ENCODE data around the gene POF1B.
"Not testable (repeated sequence)": the region's sequence is repeated elsewhere in the genome, so short reads cannot be mapped to it uniquely, and the experiment has no call there.

The POF1B gene

DNA sequence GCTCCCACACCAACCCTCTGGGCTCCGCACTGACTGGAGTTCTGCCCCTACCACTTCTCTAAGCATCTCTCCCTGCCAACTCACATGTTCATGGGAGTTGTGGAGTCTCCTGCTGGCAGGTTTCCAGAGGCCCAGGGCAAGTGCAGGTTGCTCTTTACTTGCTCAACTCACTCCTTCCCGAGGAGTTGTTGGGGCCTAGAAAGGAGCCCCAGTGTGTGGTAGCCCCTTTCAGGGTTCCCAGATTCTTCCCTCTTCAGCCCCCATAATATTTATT lies 52.5 kb downstream of the POF1B start:
- H3K4me3 ChIP-seq (ENCODE audit: low read depth, low read length), result no peak overlapping the region
- TF ChIP-seq, protein P1, sequence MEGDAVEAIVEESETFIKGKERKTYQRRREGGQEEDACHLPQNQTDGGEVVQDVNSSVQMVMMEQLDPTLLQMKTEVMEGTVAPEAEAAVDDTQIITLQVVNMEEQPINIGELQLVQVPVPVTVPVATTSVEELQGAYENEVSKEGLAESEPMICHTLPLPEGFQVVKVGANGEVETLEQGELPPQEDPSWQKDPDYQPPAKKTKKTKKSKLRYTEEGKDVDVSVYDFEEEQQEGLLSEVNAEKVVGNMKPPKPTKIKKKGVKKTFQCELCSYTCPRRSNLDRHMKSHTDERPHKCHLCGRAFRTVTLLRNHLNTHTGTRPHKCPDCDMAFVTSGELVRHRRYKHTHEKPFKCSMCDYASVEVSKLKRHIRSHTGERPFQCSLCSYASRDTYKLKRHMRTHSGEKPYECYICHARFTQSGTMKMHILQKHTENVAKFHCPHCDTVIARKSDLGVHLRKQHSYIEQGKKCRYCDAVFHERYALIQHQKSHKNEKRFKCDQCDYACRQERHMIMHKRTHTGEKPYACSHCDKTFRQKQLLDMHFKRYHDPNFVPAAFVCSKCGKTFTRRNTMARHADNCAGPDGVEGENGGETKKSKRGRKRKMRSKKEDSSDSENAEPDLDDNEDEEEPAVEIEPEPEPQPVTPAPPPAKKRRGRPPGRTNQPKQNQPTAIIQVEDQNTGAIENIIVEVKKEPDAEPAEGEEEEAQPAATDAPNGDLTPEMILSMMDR (IDR thresholded peaks at IDR 0.05; ENCODE audit: low read depth, low read length, missing control alignments), result no peak
- no peak overlapping the region for H3K27ac ChIP-seq
- H3K36me3 ChIP-seq (replicated peaks), result no peaks in the 10 kb centered on the region
- no peaks in the 10 kb centered on the region for H3K27me3 ChIP-seq (replicated peaks)
- in situ Hi-C loops (cut with HindIII; ENCODE audit: low pct_ligation_motif_present, low sequenced_read_pairs), result no loop called here
- no peak for DNase-seq

DNA sequence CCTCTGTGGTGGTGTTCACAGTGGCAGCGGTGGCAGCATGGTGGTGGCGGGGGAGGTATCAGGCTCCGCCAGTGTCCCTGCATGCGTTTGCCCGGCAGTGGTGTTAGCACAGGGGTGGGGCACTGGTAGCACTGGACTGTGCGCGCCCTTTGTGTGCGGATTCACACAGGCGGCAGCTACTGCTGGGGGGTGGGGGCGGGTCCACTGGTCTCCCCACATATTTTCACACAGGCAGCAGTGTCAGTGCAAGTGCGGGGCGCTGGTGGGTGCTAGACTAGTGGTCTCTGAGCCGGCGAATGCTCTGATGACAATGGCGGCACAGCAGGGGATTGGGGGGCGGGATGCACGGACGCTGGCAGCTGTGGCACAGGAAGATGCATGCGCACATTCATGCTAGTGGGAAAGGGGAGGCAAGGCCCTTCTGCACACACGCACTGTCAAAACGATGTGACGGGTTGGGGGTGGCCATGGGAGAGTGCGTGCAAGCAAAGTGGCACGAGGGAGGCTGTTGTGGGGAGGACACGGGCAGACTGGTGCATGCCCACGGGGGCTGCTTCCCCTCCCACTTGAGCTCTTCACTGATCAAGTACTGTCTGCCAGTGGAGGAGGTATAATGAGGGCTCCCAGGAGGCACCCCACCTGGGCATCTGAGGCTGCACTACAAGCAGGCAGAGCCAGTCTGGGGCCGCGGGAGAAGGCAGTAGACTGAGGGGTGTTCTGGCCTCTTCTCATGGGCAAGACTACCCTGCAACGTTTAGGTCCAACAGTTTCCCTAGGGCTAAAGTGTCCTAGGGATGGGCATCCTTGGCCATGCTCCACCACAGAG lies 53.0 kb downstream of the POF1B start:
- Histone ChIP-seq H3K27me3 (replicated peaks) (no peaks in the 10 kb centered on the region), H3K4me3 (ENCODE audit: low read depth, low read length) (no peak overlapping the region), H3K27ac (no peak overlapping the region), H3K36me3 (replicated peaks) (no peaks in the 10 kb centered on the region)
- in situ Hi-C loops (cut with HindIII; ENCODE audit: low pct_ligation_motif_present, low sequenced_read_pairs), result no loop called here
- no peak for DNase-seq
- TF ChIP-seq, protein P1 (IDR thresholded peaks at IDR 0.05; ENCODE audit: low read depth, low read length, missing control alignments), result no peak

DNA sequence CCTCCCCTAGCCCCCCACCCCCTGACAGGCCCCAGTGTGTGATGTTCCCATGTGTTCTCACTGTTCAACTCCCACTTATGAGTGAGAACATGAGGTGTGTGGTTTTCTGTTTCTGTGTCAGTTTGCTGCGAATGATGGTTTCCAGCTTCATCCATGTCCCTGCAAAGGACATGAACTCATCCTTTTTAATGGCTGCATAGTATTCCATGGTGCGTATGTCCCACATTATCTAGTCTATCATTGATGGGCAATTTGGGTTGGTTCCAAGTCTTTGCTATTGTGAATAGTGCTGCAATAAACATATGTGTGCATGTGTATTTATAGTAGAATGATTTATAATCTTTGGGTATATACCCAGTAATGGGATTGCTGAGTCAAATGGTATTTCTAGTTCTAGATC lies 68.1 kb downstream of the POF1B start:
- H3K27me3 ChIP-seq (replicated peaks); H3K27ac ChIP-seq; H3K4me3 ChIP-seq (ENCODE audit: low read depth, low read length); H3K36me3 ChIP-seq (replicated peaks); DNase-seq; in situ Hi-C loops (cut with HindIII; ENCODE audit: low pct_ligation_motif_present, low sequenced_read_pairs): not testable (repeated sequence)

DNA sequence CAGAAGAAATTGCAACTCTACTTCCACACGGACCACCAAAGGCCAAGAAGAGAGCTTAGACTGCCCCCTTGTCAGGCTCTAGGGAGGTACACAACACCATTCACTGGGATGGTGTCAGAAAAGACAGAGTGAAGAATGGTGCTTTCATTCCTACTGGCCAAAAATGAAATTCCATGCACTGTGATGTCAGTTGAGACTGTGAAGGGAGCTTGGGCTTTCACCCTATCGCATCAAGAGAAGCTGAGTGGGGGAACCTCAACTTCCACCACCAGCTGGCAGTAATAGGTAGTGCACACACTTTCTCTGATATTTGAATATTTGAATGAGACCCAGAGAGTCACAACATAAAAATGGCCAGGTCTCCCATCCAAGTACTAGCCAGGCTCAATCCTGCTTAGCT lies 69.7 kb downstream of the POF1B start:
- no peak for DNase-seq
- Histone ChIP-seq H3K4me3 (ENCODE audit: low read depth, low read length) (no peak overlapping the region), H3K27ac (no peak overlapping the region), H3K27me3 (replicated peaks) (no peaks in the 10 kb centered on the region), H3K36me3 (replicated peaks) (no peaks in the 10 kb centered on the region)
- TF ChIP-seq, protein P1 (IDR thresholded peaks at IDR 0.05; ENCODE audit: low read depth, low read length, missing control alignments), result no peak
- in situ Hi-C loops (cut with HindIII; ENCODE audit: low pct_ligation_motif_present, low sequenced_read_pairs), result no loop called here

DNA sequence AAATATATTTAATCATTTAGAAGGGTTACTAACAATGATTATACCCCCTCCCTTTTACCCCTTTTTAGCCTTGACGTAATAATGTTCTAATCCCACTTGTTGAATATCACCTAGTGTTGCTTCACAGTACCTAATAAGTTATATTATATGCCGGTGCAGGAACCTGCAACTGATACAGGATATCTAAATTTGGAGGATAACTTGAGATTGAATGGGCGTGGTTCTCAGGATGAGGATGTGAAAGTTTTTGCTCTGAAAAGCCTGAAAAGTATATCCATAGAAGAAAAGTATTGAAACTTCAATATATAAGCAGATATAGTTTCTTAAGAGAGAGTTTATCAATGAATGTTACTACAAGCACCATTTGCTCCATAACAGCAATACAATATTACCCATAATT lies 75.9 kb downstream of the POF1B start:
- no peak for DNase-seq
- TF ChIP-seq, protein P1 (IDR thresholded peaks at IDR 0.05; ENCODE audit: low read depth, low read length, missing control alignments), result no peak
- Histone ChIP-seq H3K27me3 (replicated peaks) (no peaks in the 10 kb centered on the region), H3K4me3 (ENCODE audit: low read depth, low read length) (no peak overlapping the region), H3K36me3 (replicated peaks) (no peaks in the 10 kb centered on the region), H3K27ac (no peak overlapping the region)
- in situ Hi-C loops (cut with HindIII; ENCODE audit: low pct_ligation_motif_present, low sequenced_read_pairs), result no loop called here

DNA sequence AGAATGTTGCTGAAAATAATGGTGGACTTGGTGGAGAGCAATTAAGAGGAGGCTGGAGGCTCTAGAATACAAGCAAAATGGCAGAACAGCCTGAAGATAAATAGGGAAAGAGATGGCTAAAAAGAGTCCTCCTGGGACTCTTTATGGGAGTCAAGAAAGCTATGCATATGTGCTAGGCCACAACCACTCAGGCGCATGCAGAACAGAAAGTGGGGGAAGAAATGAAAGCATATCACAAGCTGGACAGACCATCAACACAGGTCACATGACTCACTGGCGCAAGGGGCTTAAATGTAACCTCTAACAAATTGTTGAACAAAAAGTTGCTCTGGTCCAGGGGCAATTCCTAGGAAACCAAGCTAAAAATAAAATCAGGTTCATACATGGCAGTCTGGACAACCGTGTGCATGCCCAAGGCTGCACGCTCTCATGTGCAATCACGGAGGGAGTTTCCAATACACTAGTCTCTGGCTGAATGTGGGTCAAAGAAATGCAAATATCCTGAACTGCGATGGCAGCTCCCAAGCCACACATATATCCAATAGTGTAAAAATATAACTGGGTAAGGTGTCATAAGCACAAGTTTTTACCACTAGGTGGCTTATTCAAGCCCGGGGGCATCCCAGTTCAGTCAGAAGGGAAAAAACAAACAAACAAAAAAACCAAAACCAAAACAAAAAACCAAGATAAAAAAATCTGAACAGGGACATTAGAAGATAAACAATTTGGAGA lies 90.3 kb downstream of the POF1B start:
- H3K27me3 ChIP-seq (replicated peaks), result no peaks in the 10 kb centered on the region
- H3K4me3 ChIP-seq (ENCODE audit: low read depth, low read length), result no peak overlapping the region
- TF ChIP-seq, protein P1 (IDR thresholded peaks at IDR 0.05; ENCODE audit: low read depth, low read length, missing control alignments), result no peak
- no peaks in the 10 kb centered on the region for H3K36me3 ChIP-seq (replicated peaks)
- no peak for DNase-seq
- H3K27ac ChIP-seq, result no peak overlapping the region
- in situ Hi-C loops (cut with HindIII; ENCODE audit: low pct_ligation_motif_present, low sequenced_read_pairs), result no loop called here

DNA sequence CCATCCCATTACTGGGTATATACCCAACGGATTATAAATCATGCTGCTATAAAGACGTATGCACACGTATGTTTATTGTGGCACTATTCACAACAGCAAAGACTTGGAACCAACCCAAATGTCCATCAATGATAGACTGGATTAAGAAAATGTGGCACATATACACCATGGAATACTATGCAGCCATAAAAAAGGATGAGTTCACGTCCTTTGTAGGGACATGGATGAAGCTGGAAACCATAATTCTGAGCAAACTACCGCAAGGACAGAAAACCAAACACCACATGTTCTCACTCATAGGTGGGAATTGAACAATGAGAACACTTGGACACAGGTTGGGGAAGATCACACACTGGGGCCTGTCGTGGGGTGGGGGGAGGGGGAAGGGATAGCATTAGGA lies 94.2 kb downstream of the POF1B start:
- in situ Hi-C loops (cut with HindIII; ENCODE audit: low pct_ligation_motif_present, low sequenced_read_pairs); H3K27me3 ChIP-seq (replicated peaks); H3K36me3 ChIP-seq (replicated peaks); H3K27ac ChIP-seq; DNase-seq; H3K4me3 ChIP-seq (ENCODE audit: low read depth, low read length): not testable (repeated sequence)
